BLaER1 (cell line): ENCODE data around the gene SNTA1.

Source experiments
- H3K27ac ChIP-seq: shearing (Covaris generic); formaldehyde crosslinking; 2 replicates; pipeline ENCODE4 v1.8.1; 2022
- H3K27me3 ChIP-seq: shearing (Covaris generic); formaldehyde crosslinking; 2 replicates; pipeline ENCODE4 v1.8.1; 2022
- H3K36me3 ChIP-seq: shearing (Covaris generic); formaldehyde crosslinking; 2 replicates; pipeline ENCODE4 v1.8.1; 2022
- H3K4me1 ChIP-seq: shearing (Covaris generic); formaldehyde crosslinking; 2 replicates; pipeline ENCODE4 v1.8.1; 2022
- H3K4me2 ChIP-seq: shearing (Covaris generic); formaldehyde crosslinking; 2 replicates; pipeline ENCODE4 v1.8.1; 2022
- H3K4me3 ChIP-seq: shearing (Covaris generic); formaldehyde crosslinking; 2 replicates; pipeline ENCODE4 v1.8.1; 2022
- H3K9ac ChIP-seq: shearing (Covaris generic); formaldehyde crosslinking; 2 replicates; pipeline ENCODE4 v1.8.1; 2022
- H3K9me3 ChIP-seq: shearing (Covaris generic); formaldehyde crosslinking; 2 replicates; pipeline ENCODE4 v1.8.1; 2022
- H4K20me1 ChIP-seq: shearing (Covaris generic); formaldehyde crosslinking; 2 replicates; pipeline ENCODE4 v1.8.1; 2022
- Cebpa-rat ChIP-seq: shearing (Covaris generic); IDR thresholded peaks from 2 replicates; pipeline ENCODE4 v1.8.1; 2022

SNTA1 gene

GRCh38 chr20:33377366-33377765 is 66.2 kb downstream of the SNTA1 start:
- peaks cover 21% of the 10 kb centered on the region for H3K4me1 ChIP-seq
- H3K36me3 ChIP-seq: peaks cover 90% of the 10 kb centered on the region
- no peaks in the 10 kb centered on the region for H3K27me3 ChIP-seq
- peak overlapping the region; percentile 26 for H3K4me2 ChIP-seq
- no peak overlapping the region for H3K9ac ChIP-seq
- H3K9me3 ChIP-seq: peaks cover 14% of the 10 kb centered on the region
- TF ChIP-seq Cebpa-rat: no peak
- H3K4me3 ChIP-seq: no peak overlapping the region
- H4K20me1 ChIP-seq: no peaks in the 10 kb centered on the region
- no peak overlapping the region for H3K27ac ChIP-seq

- peaks cover 66% of the 10 kb centered on the region for H3K36me3 ChIP-seq
- H3K4me1 ChIP-seq: peaks cover 52% of the 10 kb centered on the region
- no peak for TF ChIP-seq Cebpa-rat
- peaks cover 14% of the 10 kb centered on the region for H3K9me3 ChIP-seq
- H3K9ac ChIP-seq: no peak overlapping the region
- H4K20me1 ChIP-seq: no peaks in the 10 kb centered on the region
- H3K27ac ChIP-seq: no peak overlapping the region
- H3K4me2 ChIP-seq: no peak overlapping the region
- no peak overlapping the region for H3K4me3 ChIP-seq
- H3K27me3 ChIP-seq: no peaks in the 10 kb centered on the region
These were observed 69.6 kb downstream of the SNTA1 start for GRCh38 chr20:33373735-33374605.

GRCh38 chr20:33372993-33373441 is 70.5 kb downstream of the SNTA1 start:
- Histone ChIP-seq H3K9ac (no peak overlapping the region), H3K4me2 (no peak overlapping the region), H3K27me3 (no peaks in the 10 kb centered on the region), H4K20me1 (no peaks in the 10 kb centered on the region), H3K9me3 (peaks cover 14% of the 10 kb centered on the region), H3K36me3 (peaks cover 67% of the 10 kb centered on the region), H3K27ac (no peak overlapping the region), H3K4me3 (no peak overlapping the region), H3K4me1 (peaks cover 49% of the 10 kb centered on the region)
- no peak for TF ChIP-seq Cebpa-rat

GRCh38 chr20:33370291-33370690 is 73.3 kb downstream of the SNTA1 start:
- H3K4me2 ChIP-seq: peak overlapping the region; percentile 90
- peaks cover 68% of the 10 kb centered on the region for H3K36me3 ChIP-seq
- H3K4me1 ChIP-seq: peaks cover 41% of the 10 kb centered on the region
- H3K27ac ChIP-seq: peak overlapping the region; percentile 42
- peak overlapping the region; percentile 21; the same call in 1 of the 2 replicates for H3K4me3 ChIP-seq
- peak overlapping the region; percentile 59 for H3K9ac ChIP-seq
- no peaks in the 10 kb centered on the region for H4K20me1 ChIP-seq
- no peaks in the 10 kb centered on the region for H3K9me3 ChIP-seq
- no peaks in the 10 kb centered on the region for H3K27me3 ChIP-seq
- TF ChIP-seq Cebpa-rat: no peak

GRCh38 chr20:33362898-33363297 is 80.7 kb downstream of the SNTA1 start:
- Histone ChIP-seq H3K9me3 (no peaks in the 10 kb centered on the region), H3K36me3 (peaks cover 96% of the 10 kb centered on the region), H3K27me3 (no peaks in the 10 kb centered on the region), H3K4me2 (no peak overlapping the region), H4K20me1 (no peaks in the 10 kb centered on the region), H3K4me1 (no peaks in the 10 kb centered on the region), H3K4me3 (no peak overlapping the region), H3K9ac (no peak overlapping the region), H3K27ac (no peak overlapping the region)
- TF ChIP-seq Cebpa-rat: no peak

- TF ChIP-seq Cebpa-rat: no peak
- Histone ChIP-seq H3K4me1 (0 out of 2 replicates have a peak, but pooled peaks cover 6% of the 10 kb centered on the region), H3K9me3 (no peaks in the 10 kb centered on the region), H3K4me2 (no peak overlapping the region), H3K4me3 (no peak overlapping the region), H3K9ac (no peak overlapping the region), H3K27ac (no peak overlapping the region), H3K27me3 (no peaks in the 10 kb centered on the region), H3K36me3 (peaks cover 94% of the 10 kb centered on the region), H4K20me1 (no peaks in the 10 kb centered on the region)
These were observed 83.9 kb downstream of the SNTA1 start for GRCh38 chr20:33359399-33360261.
